ENCODE measurements around the gene C2CD2.

- TF ChIP-seq CTCF (IDR thresholded peaks at IDR 0.05) (no peak), POLR2A (IDR thresholded peaks at IDR 0.05) (no peak)
Measured at GRCh38 chr21:41836166-41837015, 117.4 kb downstream of the C2CD2 start.

Measured in tibial nerve (tissue), 3 donors.